GM21526 (cell line): ENCODE data around the gene GABBR2.
"Not testable (repeated sequence)": the region's sequence is repeated elsewhere in the genome, so short reads cannot be mapped to it uniquely, and the experiment has no call there.

ENCODE experiments used
- ATAC-seq: cut with Tn5 transposase; IDR thresholded peaks from one replicate; pipeline ENCODE4 v1.9.1; 2021; ENCODE audit warnings: moderate library complexity; ENCODE audit not compliant: unreplicated experiment, low FRiP score

The GABBR2 gene

DNA sequence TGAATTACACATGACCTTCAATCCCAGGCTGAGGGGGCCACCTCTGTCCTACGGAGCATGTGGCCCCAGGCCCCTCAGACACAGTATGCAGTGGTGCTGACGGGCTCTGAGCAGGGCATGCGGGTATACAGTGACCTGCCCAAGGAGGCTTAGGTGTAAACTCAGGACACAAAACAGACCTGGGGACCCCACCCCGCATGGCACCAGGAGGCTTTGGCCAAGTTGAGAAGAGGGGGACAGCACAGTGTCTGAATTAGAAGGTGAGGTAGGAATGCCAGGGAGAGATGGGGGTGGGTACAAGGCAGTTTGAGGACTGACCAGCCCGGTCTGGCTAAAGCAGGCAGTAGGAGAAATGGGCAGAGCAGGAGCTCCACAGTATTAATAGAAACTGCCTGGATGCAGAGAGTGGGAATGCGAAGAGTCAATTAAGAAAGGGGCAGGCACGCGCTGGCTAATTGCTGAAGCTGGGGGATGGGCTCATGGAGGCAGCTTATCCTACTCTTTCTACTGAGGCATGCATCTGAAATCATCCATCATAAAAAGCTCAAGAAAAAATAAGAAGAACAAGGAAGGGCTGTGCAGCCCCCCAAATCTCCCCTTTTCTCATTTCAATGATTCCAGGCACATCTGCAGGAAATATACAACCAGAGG, 109.0 kb downstream of the GABBR2 start:
- no peak for ATAC-seq

- ATAC-seq = no peak
Measured at GRCh38 chr9:98598861-98599260, 109.9 kb downstream of the GABBR2 start.

- no peak for ATAC-seq
Measured at GRCh38 chr9:98597236-98597771, 111.4 kb downstream of the GABBR2 start.

GRCh38 chr9:98596486-98596885, 112.2 kb downstream of the GABBR2 start:
- ATAC-seq = no peak

DNA sequence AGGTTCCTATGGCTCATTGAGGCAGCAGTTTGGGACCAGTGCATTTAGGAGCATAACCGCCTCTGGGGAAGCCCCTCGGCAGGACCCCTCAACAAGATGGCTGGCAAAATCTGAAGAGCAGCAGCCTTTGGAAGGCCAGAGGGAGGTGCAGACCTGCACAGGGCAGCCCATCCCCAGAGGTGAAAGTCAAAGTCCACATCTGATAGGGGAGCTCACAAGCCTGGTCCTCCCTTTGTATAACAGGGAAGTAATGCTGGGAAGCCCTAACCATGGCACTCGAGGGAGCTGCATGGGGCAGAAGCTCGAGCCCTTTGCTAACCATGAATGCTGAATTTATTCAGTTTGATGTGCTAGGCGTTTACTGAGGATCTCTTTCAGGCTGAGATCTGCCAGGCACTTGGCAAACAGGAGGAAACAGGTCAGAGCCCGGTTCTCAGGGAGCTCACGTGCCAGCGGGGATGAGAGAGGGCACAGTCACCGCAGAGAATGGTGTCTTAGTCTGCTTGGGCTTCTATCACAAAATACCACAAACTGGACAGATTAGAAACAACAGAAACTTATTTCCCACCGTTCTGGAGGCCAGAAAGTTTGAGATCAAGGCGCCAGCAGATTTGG, 114.1 kb downstream of the GABBR2 start:
- no peak for ATAC-seq

GRCh38 chr9:98593354-98594253, 115.1 kb downstream of the GABBR2 start:
- no peak for ATAC-seq

DNA sequence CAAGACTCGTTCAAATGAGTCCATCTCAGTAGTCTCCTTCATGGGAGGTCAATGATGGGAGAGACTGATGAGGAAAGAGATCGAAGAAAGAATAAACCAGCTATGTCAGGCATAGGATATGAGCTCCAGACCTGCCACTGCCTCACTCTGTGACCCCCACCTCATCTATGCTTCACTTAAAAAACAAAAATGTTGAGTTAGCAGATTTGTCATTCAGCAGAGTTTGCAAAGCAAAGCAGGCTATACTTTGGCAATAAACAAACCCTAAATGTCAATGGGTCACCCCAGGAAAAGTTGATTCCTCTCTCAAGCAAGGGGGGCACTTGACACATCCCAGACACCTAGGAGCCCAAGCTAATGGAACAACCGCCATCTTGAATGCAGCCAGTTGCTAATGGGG, 117.0 kb downstream of the GABBR2 start:
- no peak for ATAC-seq

DNA sequence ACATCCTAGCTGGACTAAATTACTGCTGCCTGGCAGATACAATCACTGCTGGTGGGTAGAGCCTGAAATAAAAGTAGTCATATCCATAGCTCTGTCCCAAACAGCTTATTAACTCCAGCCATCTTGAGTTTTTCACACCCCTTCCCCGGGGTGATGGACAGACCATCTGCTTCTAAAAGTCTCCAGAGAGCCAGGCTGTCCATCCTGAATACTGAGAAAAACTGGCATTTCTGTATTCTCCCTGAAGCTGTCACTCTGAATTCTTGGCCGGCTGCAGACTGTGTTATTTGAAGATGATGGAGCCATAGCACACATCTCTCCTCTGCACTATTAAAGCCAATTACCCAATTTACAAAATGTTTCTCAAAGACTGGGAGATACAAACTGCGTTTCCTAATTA, 118.6 kb downstream of the GABBR2 start:
- ATAC-seq = no peak

- no peak for ATAC-seq
Measured at GRCh38 chr9:98589102-98589501, 119.6 kb downstream of the GABBR2 start.

- ATAC-seq = not testable (repeated sequence)
Measured at GRCh38 chr9:98584853-98585438, 123.8 kb downstream of the GABBR2 start.

- ATAC-seq = no peak
Measured at GRCh38 chr9:98584059-98584458, 124.7 kb downstream of the GABBR2 start.

- ATAC-seq = no peak
Measured at GRCh38 chr9:98583417-98583816, 125.3 kb downstream of the GABBR2 start.

- ATAC-seq = no peak
Measured at GRCh38 chr9:98580956-98581355, 127.8 kb downstream of the GABBR2 start.

GRCh38 chr9:98579700-98580099, 129.0 kb downstream of the GABBR2 start:
- ATAC-seq = no peak

DNA sequence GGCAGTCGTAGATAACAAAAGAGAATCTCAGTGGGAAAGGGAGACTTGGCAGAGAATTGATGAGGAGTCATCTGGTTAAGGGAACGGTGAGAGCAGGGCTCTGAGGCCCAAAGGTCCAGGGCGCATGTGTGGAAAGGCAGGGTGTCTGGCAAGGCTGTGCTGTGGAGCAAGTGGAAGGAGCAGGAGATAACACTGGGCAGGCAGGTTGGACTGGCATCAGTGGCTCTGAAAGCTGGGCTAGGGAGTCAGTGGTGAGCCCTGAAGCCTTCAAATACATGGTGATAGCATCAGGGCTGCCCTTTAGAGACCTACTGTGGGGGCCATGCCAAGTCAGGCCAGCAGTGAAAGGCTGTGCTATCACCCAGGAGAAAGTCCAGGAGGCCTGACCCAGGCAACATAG, 131.3 kb downstream of the GABBR2 start:
- no peak for ATAC-seq

- no peak for ATAC-seq
Measured at GRCh38 chr9:98576859-98577258, 131.9 kb downstream of the GABBR2 start.

DNA sequence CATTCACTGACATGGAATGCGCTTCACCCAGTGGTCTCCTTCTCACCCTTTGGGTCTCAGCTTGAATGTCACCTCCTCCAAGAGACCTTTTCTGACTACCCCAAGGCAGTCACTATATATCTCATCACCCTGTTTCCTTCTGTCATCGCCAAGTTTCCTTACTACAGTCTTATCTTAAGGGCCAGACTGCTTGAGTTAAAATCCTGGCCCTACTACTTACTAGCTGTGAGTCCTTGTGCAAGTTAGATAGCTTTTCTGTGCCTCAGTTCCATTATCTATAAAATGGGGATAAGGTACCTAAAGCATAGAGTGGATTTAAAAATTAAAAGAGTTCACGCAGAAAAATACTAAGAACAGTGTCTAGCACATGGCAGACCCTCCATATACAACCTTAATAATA, 132.4 kb downstream of the GABBR2 start:
- ATAC-seq = no peak

DNA sequence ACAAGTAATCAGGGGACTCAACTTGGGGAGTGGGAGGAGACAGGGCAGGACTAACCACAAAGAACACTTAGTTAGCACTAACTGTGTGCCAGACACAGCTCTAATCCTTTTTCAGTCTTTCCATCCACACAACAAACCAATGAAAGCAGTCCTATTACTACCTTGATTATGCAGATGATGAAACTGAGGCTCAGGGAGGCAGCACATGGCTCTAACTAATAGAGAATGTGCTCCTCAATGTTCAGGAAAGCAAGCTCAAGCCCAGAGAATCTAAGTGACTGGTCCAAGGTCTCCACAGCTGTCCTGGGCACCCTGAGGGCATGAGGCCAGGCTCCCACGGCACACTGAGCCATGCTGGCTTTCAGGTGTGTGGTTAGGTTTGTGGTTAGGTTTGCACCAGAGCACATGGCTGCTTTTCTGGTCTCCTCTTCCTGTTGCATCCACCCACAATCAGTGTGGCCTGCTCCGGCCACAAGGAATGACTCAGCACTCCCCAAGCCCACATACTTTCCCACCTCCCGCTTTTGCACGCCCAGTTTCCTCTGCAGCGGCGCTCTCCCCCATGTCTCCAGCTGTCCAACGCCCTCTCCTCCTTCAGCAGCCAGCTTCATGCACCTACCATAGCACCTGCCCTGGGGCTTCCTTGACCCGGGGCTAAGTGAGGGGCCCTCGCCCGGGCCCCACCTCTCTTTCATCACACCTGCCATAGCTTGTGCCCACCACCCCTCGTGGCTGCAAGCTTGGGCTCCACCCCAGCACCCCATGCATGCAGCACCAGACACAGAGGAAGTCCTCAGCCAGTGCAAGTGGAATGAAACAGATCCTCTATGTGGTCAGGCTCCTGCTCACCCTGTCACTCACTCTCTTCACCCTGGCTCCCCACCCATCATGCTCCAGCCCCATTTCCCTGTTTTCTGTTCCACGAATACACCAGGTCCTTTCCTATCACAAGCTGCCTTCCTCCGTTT, 133.1 kb downstream of the GABBR2 start:
- peak; percentile 76 for ATAC-seq

DNA sequence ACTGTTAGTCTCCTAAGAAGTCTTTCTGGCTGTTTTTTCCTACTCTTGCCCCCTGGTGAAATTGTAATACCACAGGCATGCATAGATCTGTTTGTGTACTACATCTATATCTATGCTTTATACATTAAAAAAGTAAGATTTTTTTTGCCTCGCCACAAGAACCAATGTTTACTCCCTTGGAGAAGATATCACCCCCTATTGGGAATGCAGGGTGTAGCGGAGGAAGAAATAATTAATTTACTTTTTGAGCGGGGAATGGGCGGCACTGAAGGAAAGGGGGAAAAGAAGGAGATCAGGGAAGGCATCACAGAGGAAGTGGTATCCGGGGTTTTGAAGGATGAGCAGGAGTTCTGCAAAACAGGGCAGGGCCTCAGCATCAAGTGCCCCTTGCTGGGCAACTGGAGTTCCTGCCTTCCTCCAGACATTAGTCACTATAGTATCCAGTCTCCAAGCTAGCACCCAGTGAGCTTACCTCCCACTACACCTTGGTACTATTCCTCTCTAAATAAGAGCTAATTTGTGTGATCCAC, 134.9 kb downstream of the GABBR2 start:
- ATAC-seq = no peak
